WTC11 (cell line): ENCODE data around the gene ATP6V0E1.

ENCODE experiments used
- CTCF ChIP-seq: fragments of 200-600 bp; IDR thresholded peaks from 2 replicates; pipeline ENCODE4 v1.8.0; 2022; ENCODE audit warnings: antibody characterized with exemption
- MAX ChIP-seq: sonication (generic); formaldehyde crosslinking; IDR thresholded peaks from 2 replicates; pipeline ENCODE4 v1.8.0; 2022; ENCODE audit warnings: mild to moderate bottlenecking, missing genetic modification reagents
- MLX ChIP-seq: sonication (generic); formaldehyde crosslinking; IDR thresholded peaks from 2 replicates; pipeline ENCODE4 v1.8.1; 2023; ENCODE audit warnings: mild to moderate bottlenecking, missing genetic modification reagents, moderate library complexity
- NFE2L1 ChIP-seq: sonication (generic); formaldehyde crosslinking; IDR thresholded peaks from 2 replicates; pipeline ENCODE4 v1.8.1; 2023; ENCODE audit warnings: missing genetic modification reagents
- TF ChIP-seq, protein P1 (sequence below): sonication (generic); formaldehyde crosslinking; IDR thresholded peaks from 2 replicates; pipeline ENCODE4 v1.8.0; 2023; ENCODE audit warnings: missing genetic modification reagents

DNA sequence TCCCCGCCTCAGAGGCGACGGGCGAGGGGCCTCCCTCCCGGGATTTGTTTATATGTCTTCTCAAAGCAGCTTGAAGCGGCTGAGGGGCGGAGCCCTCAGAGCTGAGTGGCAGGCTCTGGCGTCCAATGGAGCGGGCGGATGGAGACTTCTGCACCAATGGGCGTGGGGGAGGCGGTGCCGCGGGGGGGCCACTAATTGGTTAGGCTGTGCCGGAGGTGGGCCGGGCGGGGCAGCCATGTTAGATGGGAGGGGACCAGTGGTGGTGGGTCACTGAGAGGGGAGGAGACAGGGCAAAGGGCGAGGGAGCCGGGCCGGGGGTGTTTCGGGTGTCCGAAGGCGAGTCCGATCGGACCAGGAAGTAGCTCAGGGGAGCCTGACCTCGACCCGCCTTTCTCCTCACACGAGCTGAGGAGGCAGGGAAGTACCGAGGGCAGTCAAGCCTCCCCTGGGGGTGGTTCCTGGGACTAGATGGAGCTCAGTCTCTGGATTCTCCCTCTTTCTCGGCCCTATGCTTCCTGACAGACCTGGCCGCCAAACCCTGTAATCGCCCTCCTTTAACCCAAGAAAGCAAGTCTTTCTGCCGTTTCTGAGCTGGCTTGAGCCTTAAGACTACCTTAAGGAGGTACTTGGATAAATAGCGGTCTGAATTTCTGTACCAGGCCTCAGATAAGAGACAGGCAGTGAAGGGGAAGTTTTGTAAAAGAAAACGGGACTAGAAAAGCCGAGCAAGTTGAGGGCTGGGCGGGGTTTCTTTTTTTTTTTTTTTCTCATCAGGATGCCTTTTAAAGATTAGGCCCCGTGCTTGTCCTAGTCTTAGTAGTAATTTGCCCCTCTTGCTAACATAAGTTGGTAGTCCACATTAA lies 73.7 kb downstream of the ATP6V0E1 start:
- no peak for TF ChIP-seq CTCF
- no peak for TF ChIP-seq MAX (CRISPR knock-in tag)
- no peak for TF ChIP-seq NFE2L1 (CRISPR knock-in tag)
- TF ChIP-seq MLX (CRISPR knock-in tag): no peak
- TF ChIP-seq, protein P1, sequence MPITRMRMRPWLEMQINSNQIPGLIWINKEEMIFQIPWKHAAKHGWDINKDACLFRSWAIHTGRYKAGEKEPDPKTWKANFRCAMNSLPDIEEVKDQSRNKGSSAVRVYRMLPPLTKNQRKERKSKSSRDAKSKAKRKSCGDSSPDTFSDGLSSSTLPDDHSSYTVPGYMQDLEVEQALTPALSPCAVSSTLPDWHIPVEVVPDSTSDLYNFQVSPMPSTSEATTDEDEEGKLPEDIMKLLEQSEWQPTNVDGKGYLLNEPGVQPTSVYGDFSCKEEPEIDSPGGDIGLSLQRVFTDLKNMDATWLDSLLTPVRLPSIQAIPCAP (CRISPR knock-in tag): no peak
